CD4-positive, CD25-positive, alpha-beta regulatory T cell (primary cell): ENCODE results near the gene TXNL4B. TPM values are rescaled to one million over a fixed set of nuclear protein-coding genes. Genes with fewer than 3 reads are reported as not detected.

Experiments used
- ATAC-seq, 2 donors: fragments of 150-1000 bp; cut with Tn5 transposase; one replicate each; pipeline ENCODE4 v1.10.0; 2021; ENCODE audit warnings: low read depth in 2 of 2, moderate number of reproducible peaks in 2 of 2, moderate library complexity in 1 of 2
- DNase-seq, 3 donors: peaks; one replicate each; pipeline versions ENCODE4 v3.0.0 to v3.0.0-alpha.2; 2012 to 2022; ENCODE audit warnings: mixed read lengths in 1 of 3
- H3K27ac ChIP-seq: one replicate; pipeline ENCODE4 v1.7.0; 2013; ENCODE audit warnings: mild to moderate bottlenecking, low read length; ENCODE audit not compliant: insufficient read depth, poor library complexity, severe bottlenecking
- H3K27me3 ChIP-seq: one replicate; pipeline ENCODE4 v1.7.0; 2013; ENCODE audit warnings: low read length; ENCODE audit not compliant: control insufficient read depth, insufficient read depth
- H3K36me3 ChIP-seq: one replicate; pipeline ENCODE4 v1.7.0; 2013; ENCODE audit warnings: mild to moderate bottlenecking, low read length, moderate library complexity; ENCODE audit not compliant: control insufficient read depth, insufficient read depth
- H3K4me1 ChIP-seq: 2 replicates; pipeline ENCODE4 v1.7.0; 2013; ENCODE audit warnings: mild to moderate bottlenecking, low read length; ENCODE audit not compliant: insufficient read depth, control insufficient read depth, poor library complexity, severe bottlenecking
- H3K4me3 ChIP-seq: one replicate; pipeline ENCODE4 v1.7.0; 2013; ENCODE audit warnings: low read depth, mild to moderate bottlenecking, low read length, moderate library complexity
- H3K9me3 ChIP-seq, 2 experiments: 1 replicate in 1 of 2; 2 replicates in 1 of 2; pipeline ENCODE4 v1.7.0; 2013; ENCODE audit warnings: low read length in 2 of 2, mild to moderate bottlenecking in 1 of 2, moderate library complexity in 1 of 2; ENCODE audit not compliant: control insufficient read depth in 2 of 2
- H3K27ac Mint-ChIP-seq, 3 donors: one replicate each; pipeline ENCODE4 v1.8.0; 2020 to 2022; ENCODE audit warnings: mild to moderate bottlenecking in 3 of 3, mixed read lengths in 3 of 3, moderate library complexity in 2 of 3
- H3K27me3 Mint-ChIP-seq: one replicate; pipeline ENCODE4 v1.8.0; 2022; ENCODE audit warnings: mild to moderate bottlenecking, mixed read lengths
- H3K36me3 Mint-ChIP-seq: one replicate; pipeline ENCODE4 v1.8.0; 2020; ENCODE audit warnings: mixed read lengths
- H3K4me1 Mint-ChIP-seq, 4 donors: one replicate each; pipeline ENCODE4 v1.8.0; 2020 to 2022; ENCODE audit warnings: mixed read lengths in 4 of 4, mild to moderate bottlenecking in 1 of 4
- H3K4me3 Mint-ChIP-seq, 4 donors: one replicate each; pipeline ENCODE4 v1.8.0; 2020 to 2022; ENCODE audit warnings: mild to moderate bottlenecking in 4 of 4, mixed read lengths in 4 of 4, moderate library complexity in 3 of 4
- H3K9me3 Mint-ChIP-seq, 7 donors: one replicate each; pipeline ENCODE4 v1.8.0; 2020 to 2022; ENCODE audit warnings: mixed read lengths in 7 of 7, mild to moderate bottlenecking in 3 of 7, moderate library complexity in 2 of 7
- polyA plus RNA-seq, 4 donors: library from polyadenylated mRNA; unstranded; fragments of 300-500 nt; fragmentation: Illumina TruSeq; gene quantifications; one replicate each; pipeline ENCODE4 v1.2.3, GENCODE V29; 2021
- total RNA-seq: library from RNA; stranded (reverse); gene quantifications from one replicate; pipeline ENCODE4 v1.2.3, GENCODE V29; 2022

The TXNL4B gene
- total and polyA plus RNA-seq, 5 donors from 2014 or later: 12.8 to 18.5 (median 16.2) TPM

- DNase-seq: no peak
- Histone ChIP-seq H3K27me3 (no peaks in the 10 kb centered on the region), H3K9me3 (no peaks in the 10 kb centered on the region), H3K27ac (no peak overlapping the region), H3K36me3 (no peaks in the 10 kb centered on the region), H3K4me3 (no peak overlapping the region), H3K4me1 (no peaks in the 10 kb centered on the region)
- H3K4me3 Mint-ChIP-seq: no peak overlapping the region
- H3K9me3 Mint-ChIP-seq: peaks cover 0 to 18% (median 3%) of the 10 kb centered on the region in 7 donors
- no peak for ATAC-seq
- H3K27ac Mint-ChIP-seq: no peak overlapping the region
- peaks cover 0 to 6% (median 0%) of the 10 kb centered on the region in 4 donors for H3K4me1 Mint-ChIP-seq
- no peaks in the 10 kb centered on the region for H3K27me3 Mint-ChIP-seq
- H3K36me3 Mint-ChIP-seq: peaks cover 6% of the 10 kb centered on the region
Observed at GRCh38 chr16:72050769-72051464, 42.5 kb downstream of the TXNL4B start.

- no peak overlapping the region for H3K27ac Mint-ChIP-seq
- H3K4me3 Mint-ChIP-seq: no peak overlapping the region
Observed at GRCh38 chr16:72049110-72049509, 44.3 kb downstream of the TXNL4B start.

GRCh38 chr16:72044825-72045359, 48.5 kb downstream of the TXNL4B start:
- no peaks in the 10 kb centered on the region for H3K27me3 ChIP-seq
- DNase-seq (no peak), ATAC-seq (no peak)
- H3K9me3 Mint-ChIP-seq: peaks cover 0 to 10% (median 3%) of the 10 kb centered on the region in 7 donors
- peaks cover 28% of the 10 kb centered on the region for H3K36me3 Mint-ChIP-seq
- no peaks in the 10 kb centered on the region for H3K27me3 Mint-ChIP-seq
- no peaks in the 10 kb centered on the region for H3K9me3 ChIP-seq
- H3K4me3 Mint-ChIP-seq: no peak overlapping the region
- no peak overlapping the region for H3K4me3 ChIP-seq
- no peak overlapping the region for H3K27ac ChIP-seq
- no peaks in the 10 kb centered on the region for H3K4me1 ChIP-seq
- H3K27ac Mint-ChIP-seq: no peak overlapping the region
- H3K4me1 Mint-ChIP-seq: peaks cover 0 to 2% (median 0%) of the 10 kb centered on the region in 4 donors
- no peaks in the 10 kb centered on the region for H3K36me3 ChIP-seq

More at GRCh38 chr16:72049110-72049509, 44.3 kb downstream of the TXNL4B start:
- Mint-ChIP-seq H3K36me3 (peaks cover 6% of the 10 kb centered on the region), H3K9me3 (peaks cover 0 to 18% (median 3%) of the 10 kb centered on the region in 7 donors), H3K27me3 (no peaks in the 10 kb centered on the region), H3K4me1 (peaks cover 0 to 6% (median 0%) of the 10 kb centered on the region in 4 donors)
- Histone ChIP-seq H3K9me3 (no peaks in the 10 kb centered on the region), H3K27ac (no peak overlapping the region), H3K36me3 (no peaks in the 10 kb centered on the region), H3K4me3 (no peak overlapping the region), H3K4me1 (no peaks in the 10 kb centered on the region), H3K27me3 (no peaks in the 10 kb centered on the region)
- DNase-seq: no peak
- ATAC-seq: no peak

GRCh38 chr16:72044296-72044695, 49.1 kb downstream of the TXNL4B start:
- no peaks in the 10 kb centered on the region for H3K27me3 ChIP-seq

GRCh38 chr16:72043539-72043938, 49.9 kb downstream of the TXNL4B start:
- Histone ChIP-seq H3K27me3 (no peaks in the 10 kb centered on the region), H3K4me1 (no peaks in the 10 kb centered on the region), H3K4me3 (no peak overlapping the region), H3K36me3 (no peaks in the 10 kb centered on the region), H3K27ac (no peak overlapping the region), H3K9me3 (no peaks in the 10 kb centered on the region)
- no peak for DNase-seq
- no peak for ATAC-seq
- Mint-ChIP-seq H3K9me3 (peaks cover 0 to 3% (median 0%) of the 10 kb centered on the region in 7 donors), H3K27ac (no peak overlapping the region), H3K27me3 (no peaks in the 10 kb centered on the region), H3K4me3 (no peak overlapping the region), H3K36me3 (peaks cover 27% of the 10 kb centered on the region), H3K4me1 (peaks cover 0 to 4% (median 0%) of the 10 kb centered on the region in 4 donors)

More at GRCh38 chr16:72044296-72044695, 49.1 kb downstream of the TXNL4B start:
- H3K4me3 ChIP-seq: no peak overlapping the region
- no peak overlapping the region for H3K4me3 Mint-ChIP-seq
- H3K36me3 ChIP-seq: no peaks in the 10 kb centered on the region
- no peaks in the 10 kb centered on the region for H3K4me1 ChIP-seq
- H3K27ac ChIP-seq: no peak overlapping the region
- H3K36me3 Mint-ChIP-seq: peaks cover 27% of the 10 kb centered on the region
- peaks cover 0 to 6% (median 0%) of the 10 kb centered on the region in 7 donors for H3K9me3 Mint-ChIP-seq
- no peaks in the 10 kb centered on the region for H3K9me3 ChIP-seq
- ATAC-seq (no peak), DNase-seq (no peak)
- H3K27me3 Mint-ChIP-seq: no peaks in the 10 kb centered on the region
- peaks cover 0 to 4% (median 0%) of the 10 kb centered on the region in 4 donors for H3K4me1 Mint-ChIP-seq
- H3K27ac Mint-ChIP-seq: no peak overlapping the region

- Histone ChIP-seq H3K4me3 (no peak overlapping the region), H3K27ac (no peak overlapping the region), H3K4me1 (no peaks in the 10 kb centered on the region), H3K9me3 (no peaks in the 10 kb centered on the region), H3K27me3 (no peaks in the 10 kb centered on the region), H3K36me3 (no peaks in the 10 kb centered on the region)
- no peak overlapping the region for H3K4me3 Mint-ChIP-seq
- H3K4me1 Mint-ChIP-seq: peaks cover 0 to 4% (median 0%) of the 10 kb centered on the region in 4 donors
- no peaks in the 10 kb centered on the region for H3K27me3 Mint-ChIP-seq
- H3K9me3 Mint-ChIP-seq: peaks cover 0 to 3% (median 0%) of the 10 kb centered on the region in 7 donors
- H3K27ac Mint-ChIP-seq: no peak overlapping the region
- DNase-seq (no peak), ATAC-seq (no peak)
- H3K36me3 Mint-ChIP-seq: peaks cover 28% of the 10 kb centered on the region
Observed at GRCh38 chr16:72043058-72043457, 50.4 kb downstream of the TXNL4B start.

- Mint-ChIP-seq H3K27ac (no peak overlapping the region), H3K4me1 (peaks cover 0 to 4% (median 0%) of the 10 kb centered on the region in 4 donors), H3K27me3 (no peaks in the 10 kb centered on the region), H3K4me3 (no peak overlapping the region), H3K36me3 (peaks cover 28% of the 10 kb centered on the region), H3K9me3 (peaks cover 0 to 3% (median 0%) of the 10 kb centered on the region in 7 donors)
- no peak for DNase-seq
- no peak for ATAC-seq
- H3K4me3 ChIP-seq: no peak overlapping the region
- H3K36me3 ChIP-seq: no peaks in the 10 kb centered on the region
- no peaks in the 10 kb centered on the region for H3K27me3 ChIP-seq
- H3K4me1 ChIP-seq: no peaks in the 10 kb centered on the region
- H3K9me3 ChIP-seq: no peaks in the 10 kb centered on the region
- no peak overlapping the region for H3K27ac ChIP-seq
Observed at GRCh38 chr16:72042157-72042660, 51.2 kb downstream of the TXNL4B start.
